GM13977 (cell line): ENCODE data around the gene CCDC54.

Experiments used
- DNase-seq: peaks from one replicate; pipeline ENCODE4 v3.0.0; 2012; ENCODE audit warnings: low spot score
- in situ Hi-C: fragments of 300-500 bp; cut with MboI; formaldehyde crosslinking; loops from one replicate; pipeline ENCODE4 v1.12.0; 2022; ENCODE audit warnings: low sequenced_read_pairs, low pct_unique_long_range_greater_than_20kb, mixed read lengths, inconsistent platforms; ENCODE audit not compliant: unreplicated experiment
- TF ChIP-seq, protein P1 (sequence below): IDR thresholded peaks from 2 replicates; pipeline ENCODE4 v1.5.1; 2012; ENCODE audit warnings: mild to moderate bottlenecking, control low read depth; ENCODE audit not compliant: insufficient read depth; ENCODE audit errors: extremely low read depth, missing control alignments

Gene CCDC54

GRCh38 chr3:107426223-107426622 is 49.0 kb downstream of the CCDC54 start:
- no peak for DNase-seq
- in situ Hi-C loops, result no loop called here
- TF ChIP-seq, protein P1, sequence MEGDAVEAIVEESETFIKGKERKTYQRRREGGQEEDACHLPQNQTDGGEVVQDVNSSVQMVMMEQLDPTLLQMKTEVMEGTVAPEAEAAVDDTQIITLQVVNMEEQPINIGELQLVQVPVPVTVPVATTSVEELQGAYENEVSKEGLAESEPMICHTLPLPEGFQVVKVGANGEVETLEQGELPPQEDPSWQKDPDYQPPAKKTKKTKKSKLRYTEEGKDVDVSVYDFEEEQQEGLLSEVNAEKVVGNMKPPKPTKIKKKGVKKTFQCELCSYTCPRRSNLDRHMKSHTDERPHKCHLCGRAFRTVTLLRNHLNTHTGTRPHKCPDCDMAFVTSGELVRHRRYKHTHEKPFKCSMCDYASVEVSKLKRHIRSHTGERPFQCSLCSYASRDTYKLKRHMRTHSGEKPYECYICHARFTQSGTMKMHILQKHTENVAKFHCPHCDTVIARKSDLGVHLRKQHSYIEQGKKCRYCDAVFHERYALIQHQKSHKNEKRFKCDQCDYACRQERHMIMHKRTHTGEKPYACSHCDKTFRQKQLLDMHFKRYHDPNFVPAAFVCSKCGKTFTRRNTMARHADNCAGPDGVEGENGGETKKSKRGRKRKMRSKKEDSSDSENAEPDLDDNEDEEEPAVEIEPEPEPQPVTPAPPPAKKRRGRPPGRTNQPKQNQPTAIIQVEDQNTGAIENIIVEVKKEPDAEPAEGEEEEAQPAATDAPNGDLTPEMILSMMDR, result no peak
